Measurements from ENCODE around the gene HEMGN. TPM values are rescaled to one million over a fixed set of nuclear protein-coding genes. Genes with fewer than 3 reads are reported as not detected.

HEMGN gene
- not detected for total RNA-seq

- Histone ChIP-seq H3K4me3 (no peak within 1 kb of the TSS), H3K9me3 (no peaks in the 10 kb centered on the region), H3K36me3 (no peaks in the 10 kb centered on the region), H3K27ac (no peak within 1 kb of the TSS), H3K4me1 (no peaks in the 10 kb centered on the region), H3K27me3 (peaks cover 36% of the 10 kb centered on the region)
- WGBS, 2 donors (ENCODE audit: low coverage in 1 of 2) = 63 to 68% methylated on average over 3 of the region's 3 CpGs
- peak; percentile 17 for DNase-seq
- intact Hi-C loops (cut with DNase I; ENCODE audit: low total_unique reads) (no loop called here), in situ Hi-C loops (cut with MboI; ENCODE audit: low pct_ligation_motif_present in 1 of 4, low pct_unique_long_range_greater_than_20kb in 1 of 4, low sequenced_read_pairs in 3 of 4) (no loop called here)
- TF ChIP-seq POLR2A (IDR thresholded peaks at IDR 0.05) = no peak
- TF ChIP-seq CTCF (IDR thresholded peaks at IDR 0.05) = no peak
- TF ChIP-seq POLR2AphosphoS5 (IDR thresholded peaks at IDR 0.05) = no peak
Measured at GRCh38 chr9:97938081-97938644, at the start of gene HEMGN. Gene HEMGN (minus strand): TSS chr9:97938172. CDS start chr9:97938136, 36 bp downstream.

GRCh38 chr9:97987487-97987886 is 49.5 kb upstream of the HEMGN start:
- 78 to 100% methylated on average over 5 of the region's 5 CpGs for WGBS, 2 donors (ENCODE audit: low coverage in 1 of 2)
- peaks cover 35 to 77% (median 62%) of the 10 kb centered on the region in 4 donors for H3K4me1 ChIP-seq
- TF ChIP-seq POLR2A (IDR thresholded peaks at IDR 0.05) (no peak), EP300 (IDR thresholded peaks at IDR 0.05; ENCODE audit: low read depth) (no peak), POLR2AphosphoS5 (IDR thresholded peaks at IDR 0.05) (no peak), CTCF (IDR thresholded peaks at IDR 0.05) (no peak)
- H3K27me3 ChIP-seq = no peaks in the 10 kb centered on the region
- DNase-seq = no peak
- in situ Hi-C loops (cut with MboI; ENCODE audit: low pct_ligation_motif_present in 1 of 4, low pct_unique_long_range_greater_than_20kb in 1 of 4, low sequenced_read_pairs in 3 of 4) = loop anchor here in 1 of 4 donors (25.0 kb wide), 1 partner anchor 100 kb away; no protein-coding TSS in a partner anchor
- no peaks in the 10 kb centered on the region for H3K9me3 ChIP-seq
- H3K36me3 ChIP-seq = no peaks in the 10 kb centered on the region
- H3K4me3 ChIP-seq = no peak overlapping the region
- intact Hi-C loops (cut with DNase I; ENCODE audit: low total_unique reads) = loop anchor here (10.0 kb wide), 1 partner anchor 47 kb away; no protein-coding TSS in a partner anchor
- H3K27ac ChIP-seq = no peak overlapping the region

- no peaks in the 10 kb centered on the region for H3K27me3 ChIP-seq
- peaks cover 39 to 75% (median 57%) of the 10 kb centered on the region in 4 donors for H3K4me1 ChIP-seq
- peak; percentile 44 for DNase-seq
- in situ Hi-C loops (cut with MboI; ENCODE audit: low pct_ligation_motif_present in 1 of 4, low pct_unique_long_range_greater_than_20kb in 1 of 4, low sequenced_read_pairs in 3 of 4) (loop anchor here in 1 of 4 donors (25.0 kb wide), 1 partner anchor 102 kb away; no protein-coding TSS in a partner anchor), intact Hi-C loops (cut with DNase I; ENCODE audit: low total_unique reads) (loop anchor here (10.0 kb wide), 1 partner anchor 50 kb away; no protein-coding TSS in a partner anchor)
- 6 to 32% methylated on average over 2 to 31 of the region's 59 CpGs for WGBS, 2 donors (ENCODE audit: low coverage in 1 of 2)
- peak in 1 of 5 experiments; percentile 18 for TF ChIP-seq CTCF (IDR thresholded peaks at IDR 0.05)
- no peak for TF ChIP-seq EP300 (IDR thresholded peaks at IDR 0.05; ENCODE audit: low read depth)
- no peak for TF ChIP-seq POLR2AphosphoS5 (IDR thresholded peaks at IDR 0.05)
- no peak for TF ChIP-seq POLR2A (IDR thresholded peaks at IDR 0.05)
- no peaks in the 10 kb centered on the region for H3K36me3 ChIP-seq
- H3K4me3 ChIP-seq = peak overlapping the region; percentile 88 to 98 (median 96)
- H3K9me3 ChIP-seq = no peaks in the 10 kb centered on the region
- H3K27ac ChIP-seq = peak overlapping the region; percentile 97 to 100 (median 99)
Measured at GRCh38 chr9:97985058-97985861, 47.3 kb upstream of the HEMGN start.
